ENCODE data around the gene C4orf50.

GRCh38 chr4:5963611-5964010 lies 54.6 kb downstream of the C4orf50 start:
- TF ChIP-seq CTCF (IDR thresholded peaks at IDR 0.05) (no peak), POLR2A (IDR thresholded peaks at IDR 0.05) (no peak)

Data from tibial nerve (tissue), 3 donors.